T-helper 22 cell (primary cell): ENCODE data around the gene AK5.
A peak's percentile ranks its signal among the peaks of the same experiment; 100 is the strongest.
"Not testable (repeated sequence)": the region's sequence is repeated elsewhere in the genome, so short reads cannot be mapped to it uniquely, and the experiment has no call there.

Experiments used
- DNase-seq: peaks from one replicate; pipeline ENCODE4 v3.0.0-alpha.2; 2020; ENCODE audit warnings: low read depth

AK5 gene

GRCh38 chr1:77499466-77499865 lies 217.6 kb downstream of the AK5 start:
- no peak for DNase-seq

GRCh38 chr1:77504986-77505385 lies 223.2 kb downstream of the AK5 start:
- DNase-seq = no peak

DNA sequence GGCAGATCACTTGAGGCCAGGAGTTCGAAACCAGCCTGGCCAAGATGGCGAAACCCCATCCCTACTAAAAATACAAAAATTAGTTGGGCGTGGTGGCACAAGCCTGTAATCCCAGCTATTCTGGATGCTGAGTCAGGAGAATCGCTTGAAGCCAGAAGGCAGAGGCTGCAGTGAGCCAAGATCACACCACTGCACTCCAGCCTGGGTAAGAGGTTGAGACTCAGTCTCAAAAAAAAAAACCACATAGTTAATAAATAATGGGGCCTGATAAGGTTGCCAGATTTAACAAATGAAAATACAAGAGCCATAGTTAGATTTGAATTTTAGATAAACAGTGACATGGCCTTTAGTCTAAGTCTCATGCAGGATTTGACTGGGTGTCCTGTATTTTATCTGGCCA lies 225.0 kb downstream of the AK5 start:
- DNase-seq = no peak

- DNase-seq = no peak
Measured at GRCh38 chr1:77509051-77509492, 227.3 kb downstream of the AK5 start.

DNA sequence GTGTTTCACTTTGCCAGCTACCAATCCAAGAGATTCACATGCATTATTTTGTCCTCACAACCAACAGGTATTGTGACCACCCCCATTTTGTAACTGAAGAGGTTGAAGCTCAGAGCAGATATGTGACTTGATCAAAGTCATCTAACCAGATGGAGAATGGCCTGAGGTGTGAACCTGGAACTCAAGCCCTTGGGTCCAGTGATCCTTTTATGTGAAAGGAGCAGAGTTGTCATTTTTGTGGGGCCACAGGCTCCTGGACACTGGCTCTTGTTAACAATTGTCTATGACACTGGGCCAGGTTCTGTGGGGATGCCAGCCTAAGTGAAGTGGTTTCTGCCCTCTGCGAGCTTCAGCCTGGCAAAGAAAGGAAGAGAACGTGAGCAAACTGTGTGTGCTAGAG lies 228.1 kb downstream of the AK5 start:
- no peak for DNase-seq

- no peak for DNase-seq
Measured at GRCh38 chr1:77511440-77511840, 229.6 kb downstream of the AK5 start.

- DNase-seq = not testable (repeated sequence)
Measured at GRCh38 chr1:77512650-77513049, 230.8 kb downstream of the AK5 start.

DNA sequence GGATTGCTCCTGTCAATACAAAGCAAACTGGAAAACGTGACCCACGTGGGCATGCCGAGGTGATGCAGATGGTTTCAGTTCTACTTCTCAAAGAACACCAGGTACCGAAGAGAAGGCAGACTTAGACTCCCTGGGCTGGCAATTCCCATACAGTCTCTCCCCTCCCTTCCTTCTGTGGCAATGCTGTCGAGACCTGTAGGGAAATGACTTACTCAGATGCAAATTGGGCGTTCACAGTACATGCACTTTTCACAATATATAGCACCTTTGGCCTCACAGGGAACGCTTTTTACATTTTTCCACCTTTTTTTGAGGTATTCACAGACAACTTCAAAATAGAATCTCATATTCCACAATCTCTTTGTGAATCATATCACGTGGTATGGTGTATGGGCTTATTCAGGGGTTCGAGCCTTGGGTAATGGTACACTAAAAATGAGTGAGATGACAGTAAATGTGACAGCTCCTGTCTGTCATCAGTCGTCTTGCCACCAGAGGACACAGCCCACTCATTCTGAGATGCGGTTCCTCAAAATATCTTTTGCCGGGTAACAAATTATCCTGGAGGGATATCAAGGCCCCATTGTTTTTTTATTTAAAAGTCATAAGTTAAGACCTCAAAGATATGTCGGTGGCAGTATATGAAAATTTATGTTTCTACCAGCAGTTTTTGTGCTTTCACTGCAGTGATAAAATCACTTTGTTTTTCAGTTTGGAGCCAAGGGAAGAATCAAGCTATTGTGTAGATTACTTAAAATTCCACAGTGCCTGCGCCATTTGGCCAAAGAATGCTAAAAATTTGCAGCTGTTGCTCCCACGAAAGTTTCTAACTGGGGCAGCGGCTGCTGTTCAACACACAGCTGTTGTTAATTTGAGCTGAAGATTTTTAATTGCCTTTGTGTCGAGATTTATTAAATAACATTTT lies 232.3 kb downstream of the AK5 start:
- DNase-seq = no peak

DNA sequence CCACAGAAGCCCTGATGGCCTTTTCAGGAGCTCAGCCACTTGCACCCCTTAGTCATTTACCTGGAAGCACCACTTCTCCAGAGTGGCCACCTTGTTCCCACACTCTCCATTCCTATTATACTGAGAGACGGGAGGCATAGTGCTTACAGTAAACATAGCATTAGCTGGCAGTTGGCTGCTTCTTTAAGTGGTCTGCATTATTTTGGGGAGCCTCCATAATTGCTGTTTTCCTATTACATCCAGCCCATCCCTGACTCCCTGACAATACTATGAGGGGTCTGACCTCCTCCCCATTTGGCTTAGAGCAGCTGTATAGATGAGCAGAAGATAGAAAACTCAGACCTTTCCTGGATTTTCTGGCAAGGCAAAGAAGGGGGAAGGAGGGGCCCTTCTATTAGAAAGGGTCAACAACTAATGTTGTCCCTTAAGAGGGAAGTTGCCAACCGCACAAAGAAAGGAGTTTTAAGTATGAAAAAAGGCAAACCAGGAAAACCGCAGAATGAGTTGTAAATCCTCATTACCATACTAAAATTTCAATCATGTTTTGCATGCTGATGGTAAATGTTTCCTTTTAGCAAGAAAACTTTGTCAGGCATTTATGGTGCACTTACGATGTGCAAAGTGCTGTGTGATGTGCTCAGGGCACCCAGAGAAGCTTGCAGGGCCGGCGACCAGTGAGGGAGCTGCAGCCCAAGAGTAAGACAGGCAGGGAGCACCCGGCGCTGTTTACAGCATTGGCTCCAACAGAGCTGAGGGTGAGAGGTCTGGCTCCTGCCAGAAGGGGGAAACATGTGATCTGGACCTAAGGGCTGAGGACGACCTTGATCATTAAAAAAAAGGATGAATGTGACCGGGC lies 233.3 kb downstream of the AK5 start:
- DNase-seq = no peak

DNA sequence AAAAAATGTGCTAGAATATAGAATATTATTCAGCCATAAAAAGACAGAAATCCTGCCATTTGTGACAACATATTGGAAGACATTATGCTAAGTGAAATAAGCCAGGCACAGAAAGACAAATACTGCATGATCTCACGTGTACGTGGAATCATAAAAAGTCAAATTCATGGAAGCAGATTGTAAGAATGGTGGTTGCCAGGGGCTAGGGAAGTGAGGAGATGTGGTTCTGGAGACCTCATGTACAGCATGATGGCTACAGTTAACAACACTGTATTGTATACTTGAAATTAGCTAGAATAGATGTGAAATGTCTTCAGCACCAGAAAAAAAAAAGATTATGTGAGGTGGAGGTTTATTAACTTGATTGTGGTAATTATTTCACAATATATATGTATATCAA lies 234.3 kb downstream of the AK5 start:
- no peak for DNase-seq

- no peak for DNase-seq
Measured at GRCh38 chr1:77524038-77524437, 242.2 kb downstream of the AK5 start.

- not testable (repeated sequence) for DNase-seq
Measured at GRCh38 chr1:77531149-77531548, 249.3 kb downstream of the AK5 start.

DNA sequence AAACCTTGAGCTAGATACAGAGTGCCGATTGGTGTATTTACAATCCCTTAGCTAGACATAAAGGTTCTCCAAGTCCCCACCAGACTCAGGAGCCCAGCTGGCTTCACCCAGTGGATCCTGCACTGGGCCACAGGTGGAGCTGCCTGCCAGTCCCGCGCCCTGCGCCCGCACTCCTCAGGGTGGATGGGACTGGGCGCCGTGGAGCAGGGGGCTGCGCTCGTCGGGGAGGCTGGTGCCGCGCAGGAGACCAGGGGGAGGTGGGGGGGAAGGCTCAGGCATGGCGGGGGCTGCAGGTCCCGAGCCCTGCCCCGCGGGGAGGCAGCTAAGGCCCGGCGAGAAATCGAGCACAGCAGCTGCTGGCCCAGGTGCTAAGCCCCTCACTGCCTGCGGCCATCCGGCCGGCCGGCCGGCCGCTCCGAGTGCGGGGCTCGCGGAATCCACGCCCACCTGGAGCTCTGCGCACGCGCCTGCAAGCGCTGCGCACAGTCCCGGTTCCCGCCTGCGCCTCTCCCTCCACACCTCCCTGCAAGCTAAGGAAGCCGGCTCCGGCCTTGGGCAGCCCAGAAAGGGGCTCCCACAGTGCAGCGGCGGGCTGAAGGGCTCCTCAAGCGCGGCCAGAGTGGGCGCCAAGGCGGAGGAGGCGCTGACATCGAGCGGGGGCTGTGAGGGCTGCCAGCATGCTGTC lies 249.9 kb downstream of the AK5 start:
- not testable (repeated sequence) for DNase-seq

DNA sequence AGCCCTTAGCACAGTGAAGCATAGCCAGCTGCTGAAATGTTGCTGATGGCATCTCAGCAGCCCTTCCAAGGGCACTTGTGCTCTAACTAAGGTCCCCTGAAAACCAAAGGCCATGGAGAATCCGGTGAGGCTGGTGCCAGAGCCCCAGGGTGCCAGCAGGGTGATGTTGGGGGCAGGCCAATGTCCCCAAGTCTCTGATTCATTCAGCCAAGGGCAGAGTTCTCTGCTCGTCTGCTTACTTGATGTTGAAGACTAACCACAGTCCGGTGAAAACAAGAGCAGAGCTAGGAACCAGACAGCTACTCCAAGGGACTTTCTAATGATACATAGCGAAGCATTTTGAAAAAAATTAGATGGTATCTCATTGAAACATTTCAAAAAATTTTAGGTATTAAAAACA lies 250.8 kb downstream of the AK5 start:
- no peak for DNase-seq

DNA sequence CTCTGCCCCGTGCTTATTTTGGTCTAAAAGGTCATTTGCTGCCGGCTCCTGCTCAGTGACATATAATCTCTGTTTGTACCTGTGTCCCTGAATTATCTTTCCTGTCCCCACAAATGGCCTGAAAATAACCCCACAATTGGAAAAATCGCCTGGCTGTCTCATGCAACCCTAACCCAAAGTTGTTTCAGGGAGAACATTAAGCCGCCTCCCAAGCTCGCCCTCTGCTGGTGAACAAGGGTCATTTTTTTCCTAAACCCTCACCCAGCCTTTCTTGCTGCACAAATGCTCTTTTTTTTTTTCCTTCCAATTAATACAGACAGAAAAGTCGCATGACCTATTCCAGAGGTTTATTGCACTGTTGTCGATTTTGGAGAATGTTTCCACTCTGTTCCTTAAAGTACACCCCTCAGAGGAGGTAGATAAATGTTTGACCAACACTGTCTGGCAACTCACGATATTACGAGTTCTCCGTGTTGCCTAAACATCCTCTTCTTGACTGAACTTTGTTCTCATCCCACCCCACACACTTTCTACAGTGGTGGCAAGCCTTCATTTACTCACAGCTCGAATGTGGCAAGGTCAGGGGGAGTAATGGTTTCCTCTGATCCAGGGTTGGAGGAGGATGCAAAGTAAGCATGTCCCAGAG lies 252.0 kb downstream of the AK5 start:
- peak; percentile 7 for DNase-seq

DNA sequence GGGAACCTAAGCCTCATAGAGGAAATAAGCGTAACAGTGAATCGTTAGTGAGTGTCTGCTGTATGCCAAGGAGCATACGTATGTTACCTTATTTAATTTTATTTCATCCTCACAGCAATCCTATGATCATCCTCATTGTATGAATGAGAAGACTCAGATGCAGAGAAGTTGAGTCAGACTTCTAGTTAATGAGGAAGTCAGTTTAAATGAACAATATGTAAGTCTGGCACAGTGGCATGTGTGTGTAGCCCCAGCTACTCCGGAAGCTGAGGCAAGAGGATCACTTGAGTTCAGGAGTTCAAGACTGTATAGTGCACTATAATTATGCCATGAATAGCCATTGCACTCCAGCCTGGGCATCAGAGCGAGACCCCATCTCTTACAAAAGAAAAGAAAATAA lies 252.6 kb downstream of the AK5 start:
- DNase-seq = no peak

GRCh38 chr1:77536813-77537212 lies 255.0 kb downstream of the AK5 start:
- DNase-seq = no peak

GRCh38 chr1:77538956-77539518 lies 257.2 kb downstream of the AK5 start:
- no peak for DNase-seq

DNA sequence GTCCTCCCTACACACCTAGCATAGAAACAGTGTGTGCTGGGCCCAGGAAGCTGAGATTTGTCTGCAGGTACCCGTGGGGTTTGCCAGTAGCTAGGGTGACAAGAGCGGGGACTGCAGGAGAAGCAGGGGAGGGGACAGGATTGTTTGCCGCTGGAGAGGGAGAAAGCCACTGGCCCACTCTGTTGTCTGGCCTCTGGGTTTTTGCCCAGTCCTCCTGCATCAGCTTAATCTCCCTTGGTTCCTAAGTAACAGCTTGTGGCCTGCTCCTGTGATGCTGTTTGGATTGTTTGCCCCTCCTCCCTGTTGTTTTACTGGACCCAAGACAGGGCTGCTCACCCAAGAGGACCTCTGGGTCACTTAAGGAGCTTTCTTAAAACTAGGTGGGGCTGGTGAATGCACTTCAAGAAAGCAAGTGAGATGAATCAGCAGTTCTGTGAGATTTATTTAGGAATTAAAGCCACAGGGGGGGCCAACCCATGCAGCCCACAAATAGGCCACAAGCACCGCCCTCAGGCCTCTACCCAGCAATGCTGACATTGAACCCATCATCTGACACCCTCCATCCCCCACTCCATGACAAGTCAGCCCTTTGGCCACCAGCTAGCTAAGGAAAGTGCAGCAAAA lies 257.8 kb downstream of the AK5 start:
- no peak for DNase-seq

DNA sequence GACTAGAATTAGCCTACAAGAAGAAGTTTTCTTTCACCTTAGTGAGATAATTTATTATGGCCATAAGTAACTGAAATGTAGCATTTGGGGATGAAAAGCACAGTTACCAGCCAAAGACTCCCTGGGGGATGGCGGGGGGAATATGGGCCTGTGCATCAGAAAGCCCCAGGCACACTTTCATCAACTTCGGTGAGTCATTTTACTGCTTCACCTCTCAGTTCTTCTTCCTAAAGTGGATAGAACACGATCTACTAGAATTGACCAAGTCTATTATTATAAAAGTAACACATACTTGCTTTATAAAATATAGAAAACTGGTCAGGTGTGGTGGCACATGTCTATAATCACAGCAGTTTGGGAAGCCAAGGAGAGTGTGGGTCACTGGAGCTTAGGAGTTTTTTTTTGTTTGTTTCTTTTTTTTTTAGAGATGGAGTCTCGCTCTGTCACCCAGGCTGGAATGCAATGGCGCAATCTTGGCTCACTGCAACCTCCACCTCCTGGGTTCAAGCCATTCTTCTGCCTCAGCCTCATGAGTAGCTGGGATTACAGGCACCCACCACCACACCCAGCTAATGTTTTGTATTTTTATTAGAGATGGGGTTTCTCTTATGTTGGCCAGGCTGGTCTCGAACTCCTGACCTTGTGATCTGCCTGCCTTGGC lies 258.8 kb downstream of the AK5 start:
- DNase-seq = no peak

- DNase-seq = no peak
Measured at GRCh38 chr1:77541162-77541545, 259.3 kb downstream of the AK5 start.
